Measurements from ENCODE around the gene NDUFC1.

Gene NDUFC1

DNA sequence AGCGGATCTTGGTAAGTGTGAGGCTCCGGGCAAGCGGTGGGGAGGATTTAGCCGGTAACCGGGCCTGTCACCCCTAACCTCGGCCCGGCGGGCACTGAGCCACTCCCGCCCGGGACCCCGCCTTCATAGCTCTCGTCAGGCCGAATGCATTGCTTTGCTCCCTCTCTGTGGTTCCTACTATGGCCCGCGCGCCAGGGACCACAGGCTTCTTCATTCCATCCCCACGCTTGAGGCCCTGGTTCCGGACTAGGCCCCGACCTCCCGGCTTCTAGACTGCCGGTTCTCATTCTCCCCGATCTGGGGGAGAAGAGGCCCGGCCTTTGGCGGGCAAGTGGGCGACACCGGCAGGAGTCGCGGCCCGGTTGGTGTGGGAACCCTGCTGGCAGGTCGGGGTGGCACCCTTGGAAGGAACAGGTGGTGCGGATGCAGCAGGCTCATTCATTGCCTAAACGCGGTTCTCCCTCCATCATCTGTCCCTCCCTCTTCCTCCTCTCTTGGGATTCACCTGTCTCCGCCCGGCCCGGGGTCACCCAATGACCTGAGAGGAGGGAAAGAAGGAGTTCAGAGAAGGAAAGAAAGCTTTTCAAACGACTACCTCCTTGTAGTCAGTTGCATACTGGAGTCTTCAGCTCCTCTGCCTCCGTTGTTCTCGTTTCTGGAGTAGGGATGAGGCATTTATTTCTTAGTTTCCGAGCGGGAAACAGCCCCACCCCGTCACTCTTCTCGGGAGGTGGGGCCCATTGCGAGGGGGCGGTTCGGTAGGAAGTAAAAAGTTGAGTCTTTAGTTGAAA lies at the start of gene NDUFC1:
Gene NDUFC1, minus strand, starts transcription at position 657 of the 791 bp plus-strand sequence. CDS start 6,679 bp downstream, outside the sequence.
- Histone ChIP-seq H3K4me3 (ENCODE audit: low read depth, low read length) (peak within 1 kb of the TSS; percentile 96), H3K36me3 (peaks cover 45% of the 10 kb centered on the region), H3K9me3 (ENCODE audit: severe bottlenecking) (peaks cover 3% of the 10 kb centered on the region), H3K27ac (peak within 1 kb of the TSS; percentile 94), H3K27me3 (ENCODE audit: insufficient read depth, low read depth, severe bottlenecking) (no peaks in the 10 kb centered on the region)
- TF ChIP-seq, protein P1, sequence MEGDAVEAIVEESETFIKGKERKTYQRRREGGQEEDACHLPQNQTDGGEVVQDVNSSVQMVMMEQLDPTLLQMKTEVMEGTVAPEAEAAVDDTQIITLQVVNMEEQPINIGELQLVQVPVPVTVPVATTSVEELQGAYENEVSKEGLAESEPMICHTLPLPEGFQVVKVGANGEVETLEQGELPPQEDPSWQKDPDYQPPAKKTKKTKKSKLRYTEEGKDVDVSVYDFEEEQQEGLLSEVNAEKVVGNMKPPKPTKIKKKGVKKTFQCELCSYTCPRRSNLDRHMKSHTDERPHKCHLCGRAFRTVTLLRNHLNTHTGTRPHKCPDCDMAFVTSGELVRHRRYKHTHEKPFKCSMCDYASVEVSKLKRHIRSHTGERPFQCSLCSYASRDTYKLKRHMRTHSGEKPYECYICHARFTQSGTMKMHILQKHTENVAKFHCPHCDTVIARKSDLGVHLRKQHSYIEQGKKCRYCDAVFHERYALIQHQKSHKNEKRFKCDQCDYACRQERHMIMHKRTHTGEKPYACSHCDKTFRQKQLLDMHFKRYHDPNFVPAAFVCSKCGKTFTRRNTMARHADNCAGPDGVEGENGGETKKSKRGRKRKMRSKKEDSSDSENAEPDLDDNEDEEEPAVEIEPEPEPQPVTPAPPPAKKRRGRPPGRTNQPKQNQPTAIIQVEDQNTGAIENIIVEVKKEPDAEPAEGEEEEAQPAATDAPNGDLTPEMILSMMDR (IDR thresholded peaks at IDR 0.05; ENCODE audit: low read depth, low read length), result peak; percentile 40
- DNase-seq, result peak; percentile 73

DNA sequence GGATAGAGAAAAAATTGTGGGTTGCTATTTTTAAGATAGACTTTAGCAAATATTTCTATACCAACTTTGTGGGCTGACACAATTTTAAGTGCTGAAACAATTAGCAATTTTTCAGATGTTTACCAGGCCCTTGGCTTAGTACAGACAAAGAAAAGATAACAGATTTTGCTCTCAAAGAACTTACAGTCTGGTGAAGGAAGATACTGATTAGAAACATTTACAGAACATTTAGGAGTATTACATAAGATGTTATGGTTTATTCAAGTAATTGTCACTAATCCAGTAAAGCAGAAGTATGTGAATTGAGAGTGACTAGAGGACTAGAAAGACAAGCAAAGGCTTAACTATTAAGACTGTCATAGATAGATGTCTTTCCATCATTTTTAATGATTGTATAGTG lies 35.3 kb upstream of the NDUFC1 start:
- Histone ChIP-seq H3K27me3 (ENCODE audit: insufficient read depth, low read depth, severe bottlenecking) (no peaks in the 10 kb centered on the region), H3K36me3 (peaks cover 67% of the 10 kb centered on the region), H3K9me3 (ENCODE audit: severe bottlenecking) (no peaks in the 10 kb centered on the region), H3K27ac (no peak overlapping the region), H3K4me3 (ENCODE audit: low read depth, low read length) (no peak overlapping the region)
- TF ChIP-seq, protein P1 (IDR thresholded peaks at IDR 0.05; ENCODE audit: low read depth, low read length), result no peak
- DNase-seq, result no peak

DNA sequence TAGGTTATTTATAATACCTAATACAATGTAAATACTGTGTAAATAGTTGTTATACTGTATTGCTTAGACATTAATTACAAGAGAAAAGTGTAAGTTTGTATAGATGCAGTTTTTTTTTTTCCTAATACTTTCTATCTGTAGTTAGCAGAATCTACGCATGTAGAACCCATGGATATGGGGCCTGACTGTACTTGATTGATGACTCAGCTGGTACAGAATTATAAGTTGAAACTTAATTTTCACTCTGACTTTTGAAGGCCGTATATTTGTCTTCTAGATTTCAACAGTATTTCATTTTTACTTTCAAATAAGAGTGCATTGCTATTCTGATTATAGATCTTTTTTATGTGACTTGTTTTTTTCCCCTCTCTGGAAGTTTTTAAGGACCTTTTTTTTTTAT lies 30.8 kb upstream of the NDUFC1 start:
- TF ChIP-seq, protein P1 (IDR thresholded peaks at IDR 0.05; ENCODE audit: low read depth, low read length), result no peak
- DNase-seq, result no peak
- H3K4me3 ChIP-seq (ENCODE audit: low read depth, low read length), result no peak overlapping the region
- no peak overlapping the region for H3K27ac ChIP-seq
- peaks cover 47% of the 10 kb centered on the region for H3K36me3 ChIP-seq
- H3K9me3 ChIP-seq (ENCODE audit: severe bottlenecking), result no peaks in the 10 kb centered on the region
- H3K27me3 ChIP-seq (ENCODE audit: insufficient read depth, low read depth, severe bottlenecking), result no peaks in the 10 kb centered on the region

DNA sequence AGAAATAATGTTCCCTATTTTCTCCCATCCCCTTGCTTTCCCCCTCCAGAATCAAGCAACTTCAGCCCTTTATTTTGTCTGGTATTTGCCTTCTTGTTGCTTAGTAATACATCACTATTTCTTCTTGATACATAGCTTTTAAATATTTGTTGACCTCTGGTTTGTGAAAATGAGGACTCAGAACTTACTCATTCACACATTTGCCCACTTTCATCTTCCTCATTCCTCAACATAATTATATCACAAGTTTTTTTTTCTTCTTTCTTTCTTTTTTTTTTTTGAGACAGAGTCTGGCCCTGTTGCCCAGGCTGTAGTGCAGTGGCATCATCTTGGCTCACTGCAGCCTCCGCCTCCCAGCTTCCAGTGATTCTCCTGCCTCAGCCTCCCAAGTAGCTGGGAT lies 28.9 kb upstream of the NDUFC1 start:
- TF ChIP-seq, protein P1 (IDR thresholded peaks at IDR 0.05; ENCODE audit: low read depth, low read length), result no peak
- H3K4me3 ChIP-seq (ENCODE audit: low read depth, low read length), result no peak overlapping the region
- no peaks in the 10 kb centered on the region for H3K9me3 ChIP-seq (ENCODE audit: severe bottlenecking)
- H3K27ac ChIP-seq, result no peak overlapping the region
- no peak for DNase-seq
- peaks cover 55% of the 10 kb centered on the region for H3K36me3 ChIP-seq
- H3K27me3 ChIP-seq (ENCODE audit: insufficient read depth, low read depth, severe bottlenecking), result no peaks in the 10 kb centered on the region

DNA sequence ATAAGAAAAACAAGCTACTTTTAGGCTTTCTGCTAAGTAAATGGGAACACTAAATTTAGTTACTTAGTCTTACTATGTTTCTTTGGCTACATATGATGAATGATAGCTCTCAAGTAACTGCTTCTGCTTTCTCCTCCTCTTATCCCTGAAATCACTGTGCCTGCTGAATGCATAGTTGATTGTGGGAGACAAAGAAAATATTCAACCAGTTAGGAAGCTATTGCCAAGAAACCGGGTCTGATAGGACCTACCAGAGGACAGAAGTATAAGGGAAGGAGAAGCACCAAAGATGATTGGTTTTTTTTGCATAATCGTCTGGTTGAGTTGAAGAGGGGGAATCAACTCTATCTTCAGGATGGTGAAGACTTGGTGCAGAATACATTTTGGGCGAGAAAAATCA lies 28.0 kb upstream of the NDUFC1 start:
- Histone ChIP-seq H3K27me3 (ENCODE audit: insufficient read depth, low read depth, severe bottlenecking) (no peaks in the 10 kb centered on the region), H3K4me3 (ENCODE audit: low read depth, low read length) (no peak overlapping the region), H3K36me3 (peaks cover 49% of the 10 kb centered on the region), H3K27ac (no peak overlapping the region), H3K9me3 (ENCODE audit: severe bottlenecking) (no peaks in the 10 kb centered on the region)
- DNase-seq, result no peak
- TF ChIP-seq, protein P1 (IDR thresholded peaks at IDR 0.05; ENCODE audit: low read depth, low read length), result no peak

Data from WERI-Rb-1 (cell line).